CD4-positive, alpha-beta T cell treated with Interleukin-15 for 4 hours (primary cell): Measurements from ENCODE around the gene NDUFA13.
A peak's percentile ranks its signal among the peaks of the same experiment; 100 is the strongest.

Experiments used
- DNase-seq: peaks from one replicate; pipeline ENCODE4 v3.0.0-alpha.2; 2020; ENCODE audit warnings: low spot score

NDUFA13 gene

GRCh38 chr19:19489804-19490204, 26.2 kb upstream of the NDUFA13 start:
- no peak for DNase-seq

GRCh38 chr19:19490214-19490968, 25.6 kb upstream of the NDUFA13 start:
- peak; percentile 85 for DNase-seq

- no peak for DNase-seq
Observed at GRCh38 chr19:19491321-19492025, 24.6 kb upstream of the NDUFA13 start.

GRCh38 chr19:19492026-19492610, 23.9 kb upstream of the NDUFA13 start:
- no peak for DNase-seq

GRCh38 chr19:19493841-19494546, 22.0 kb upstream of the NDUFA13 start:
- no peak for DNase-seq

- no peak for DNase-seq
Observed at GRCh38 chr19:19495614-19496603, 20.1 kb upstream of the NDUFA13 start.

- no peak for DNase-seq
Observed at GRCh38 chr19:19498255-19498991, 17.6 kb upstream of the NDUFA13 start.

GRCh38 chr19:19499272-19499995, 16.6 kb upstream of the NDUFA13 start:
- no peak for DNase-seq

GRCh38 chr19:19500975-19501644, 14.9 kb upstream of the NDUFA13 start:
- no peak for DNase-seq

GRCh38 chr19:19501798-19502197, 14.2 kb upstream of the NDUFA13 start:
- DNase-seq = no peak

- DNase-seq = no peak
Observed at GRCh38 chr19:19502281-19502680, 13.7 kb upstream of the NDUFA13 start.

- DNase-seq = no peak
Observed at GRCh38 chr19:19502808-19503602, 13.0 kb upstream of the NDUFA13 start.

GRCh38 chr19:19504754-19505668, 11.0 kb upstream of the NDUFA13 start:
- DNase-seq = no peak

GRCh38 chr19:19505669-19506326, 10.2 kb upstream of the NDUFA13 start:
- no peak for DNase-seq

GRCh38 chr19:19506592-19506991, 9.4 kb upstream of the NDUFA13 start:
- no peak for DNase-seq

- DNase-seq = no peak
Observed at GRCh38 chr19:19507354-19507753, 8.7 kb upstream of the NDUFA13 start.

- no peak for DNase-seq
Observed at GRCh38 chr19:19508217-19508616, 7.8 kb upstream of the NDUFA13 start.
